Endodermal cell (in vitro differentiated cells): ENCODE measurements around the gene TMEM144. TPM values are rescaled to one million over a fixed set of nuclear protein-coding genes. Genes with fewer than 3 reads are reported as not detected.

Source experiments
- DNase-seq: peaks from one replicate; pipeline ENCODE4 v3.0.0-alpha.2; 2017
- H3K27ac ChIP-seq: 2 replicates; pipeline ENCODE4 v1.5.1; 2013; ENCODE audit warnings: mild to moderate bottlenecking, low read depth, low read length, moderate library complexity
- H3K27me3 ChIP-seq: 2 replicates; pipeline ENCODE4 v1.6.1; 2013; ENCODE audit warnings: mild to moderate bottlenecking, low read length, moderate library complexity; ENCODE audit not compliant: insufficient read depth, control insufficient read depth, poor library complexity, severe bottlenecking
- H3K36me3 ChIP-seq: 2 replicates; pipeline ENCODE4 v1.7.0; 2013; ENCODE audit warnings: mild to moderate bottlenecking, low read length, moderate library complexity; ENCODE audit not compliant: control insufficient read depth, insufficient read depth
- H3K4me1 ChIP-seq: one replicate; pipeline ENCODE4 v1.7.0; 2013; ENCODE audit warnings: low read length; ENCODE audit not compliant: control insufficient read depth, insufficient read depth
- H3K4me3 ChIP-seq: 2 replicates; pipeline ENCODE4 v1.5.1; 2013; ENCODE audit warnings: mild to moderate bottlenecking, low read length, moderate library complexity
- H3K9ac ChIP-seq: 2 replicates; pipeline ENCODE4 v1.6.1; 2013; ENCODE audit warnings: mild to moderate bottlenecking, low read length, moderate library complexity; ENCODE audit not compliant: poor library complexity, severe bottlenecking; ENCODE audit errors: extremely low read depth
- H3K9me3 ChIP-seq: 2 replicates; pipeline ENCODE4 v1.6.1; 2013; ENCODE audit warnings: mild to moderate bottlenecking, low read length, moderate library complexity; ENCODE audit not compliant: control insufficient read depth
- H3K27ac Mint-ChIP-seq: 2 replicates; pipeline ENCODE4 v1.8.0; 2020; ENCODE audit warnings: mixed read lengths
- H3K27me3 Mint-ChIP-seq: 2 replicates; pipeline ENCODE4 v1.8.0; 2021; ENCODE audit warnings: mild to moderate bottlenecking, mixed read lengths; ENCODE audit not compliant: insufficient read depth
- H3K36me3 Mint-ChIP-seq: 2 replicates; pipeline ENCODE4 v1.8.0; 2020; ENCODE audit warnings: low read depth, mixed read lengths
- H3K4me1 Mint-ChIP-seq: 2 replicates; pipeline ENCODE4 v1.8.0; 2020; ENCODE audit warnings: mixed read lengths
- H3K4me3 Mint-ChIP-seq: 2 replicates; pipeline ENCODE4 v1.8.0; 2020; ENCODE audit warnings: mild to moderate bottlenecking, moderate library complexity, mixed read lengths
- H3K9me3 Mint-ChIP-seq: 2 replicates; pipeline ENCODE4 v1.8.0; 2020; ENCODE audit warnings: mild to moderate bottlenecking, mixed read lengths
- CTCF ChIP-seq: fragments of 200-600 bp; sonication (generic); conservative IDR thresholded peaks from 2 replicates; pipeline ENCODE4 v1.5.0; 2021; ENCODE audit warnings: antibody characterized with exemption, mild to moderate bottlenecking
- WGBS, 2 experiments: methylation state at CpG; one replicate each; pipeline versions ENCODE4 v1.1.5 to v1.1.7; 2013; ENCODE audit warnings: missing lambda C conversion rate in 2 of 2, mixed read lengths in 1 of 2; ENCODE audit not compliant: insufficient coverage in 1 of 2, insufficient read length in 1 of 2; 5-methylcytosine and 5-hydroxymethylcytosine counted together
- total RNA-seq, 2 donors: library from RNA; stranded (reverse); fragmentation: NEBNext Ultra II Directional in 1 of 2; extraction: Animal tissue kit (Norgen Biotek cat#: 25700) in 1 of 2; gene quantifications; 2 replicates in 1 of 2; 3 replicates in 1 of 2; pipeline ENCODE4 v1.2.1, GENCODE V29; 2021

The TMEM144 gene
- total RNA-seq, 2 donors from 2014 or later, result 10.6 to 20.3 TPM

DNA sequence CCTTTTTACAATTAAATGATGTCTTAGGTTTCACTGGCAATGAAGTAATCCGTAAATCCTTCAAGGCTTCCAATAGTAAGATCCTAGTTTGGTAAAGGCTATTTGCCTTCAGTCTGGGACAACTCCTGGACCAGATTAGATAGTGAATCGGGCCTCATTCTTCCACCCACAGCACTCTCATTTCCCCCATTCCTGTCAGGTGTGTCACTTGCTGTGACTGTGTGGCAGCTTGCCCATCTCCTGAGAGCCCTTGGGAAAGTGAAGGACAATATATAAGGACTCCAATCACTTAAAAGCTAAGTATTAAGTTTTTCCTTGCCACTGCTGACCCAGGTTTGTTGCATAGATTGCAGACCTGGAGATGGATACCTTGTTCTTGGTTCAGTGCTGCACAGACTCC, 34.2 kb upstream of the TMEM144 start:
- peaks cover 10% of the 10 kb centered on the region for H3K4me1 ChIP-seq
- no peak overlapping the region for H3K27ac Mint-ChIP-seq
- H3K27ac ChIP-seq, result no peak overlapping the region
- H3K4me1 Mint-ChIP-seq, result peaks cover 22% of the 10 kb centered on the region
- no peak for TF ChIP-seq CTCF
- H3K36me3 Mint-ChIP-seq, result no peaks in the 10 kb centered on the region
- no peak overlapping the region for H3K9ac ChIP-seq
- no peaks in the 10 kb centered on the region for H3K9me3 Mint-ChIP-seq
- H3K27me3 Mint-ChIP-seq, result no peaks in the 10 kb centered on the region
- no peak overlapping the region for H3K4me3 ChIP-seq
- 76 to 82% methylated on average over 2 of the region's 2 CpGs for WGBS, 2 experiments
- no peaks in the 10 kb centered on the region for H3K36me3 ChIP-seq
- H3K9me3 ChIP-seq, result no peaks in the 10 kb centered on the region
- no peaks in the 10 kb centered on the region for H3K27me3 ChIP-seq
- H3K4me3 Mint-ChIP-seq, result no peak overlapping the region
- DNase-seq, result no peak

DNA sequence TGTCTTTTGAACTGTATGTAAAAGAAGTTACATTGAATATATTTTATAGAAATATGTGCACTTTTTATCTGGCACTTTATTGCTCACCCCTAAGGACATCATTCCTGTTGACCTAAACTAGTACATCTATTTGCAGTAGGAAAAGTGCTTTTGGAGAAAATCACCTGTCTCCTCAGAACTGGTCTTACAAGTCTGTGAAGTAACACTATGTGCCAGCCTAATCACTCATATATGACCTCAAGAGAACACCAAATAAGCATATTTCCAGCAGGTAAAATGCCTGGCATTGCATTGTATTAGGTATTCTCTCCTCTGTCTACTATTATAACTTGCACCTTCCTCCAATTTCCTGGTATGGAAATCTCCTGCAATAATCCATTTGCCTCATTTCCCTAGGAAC, 33.5 kb upstream of the TMEM144 start:
- H3K9ac ChIP-seq, result no peak overlapping the region
- no peaks in the 10 kb centered on the region for H3K9me3 Mint-ChIP-seq
- peaks cover 22% of the 10 kb centered on the region for H3K4me1 Mint-ChIP-seq
- H3K9me3 ChIP-seq, result no peaks in the 10 kb centered on the region
- no peaks in the 10 kb centered on the region for H3K27me3 ChIP-seq
- H3K27ac Mint-ChIP-seq, result no peak overlapping the region
- DNase-seq, result no peak
- H3K36me3 ChIP-seq, result no peaks in the 10 kb centered on the region
- no peak overlapping the region for H3K4me3 ChIP-seq
- H3K4me1 ChIP-seq, result peaks cover 10% of the 10 kb centered on the region
- no peaks in the 10 kb centered on the region for H3K36me3 Mint-ChIP-seq
- no peak for TF ChIP-seq CTCF
- no peak overlapping the region for H3K27ac ChIP-seq
- no peaks in the 10 kb centered on the region for H3K27me3 Mint-ChIP-seq
- no peak overlapping the region for H3K4me3 Mint-ChIP-seq

- Histone ChIP-seq H3K4me1 (peaks cover 6% of the 10 kb centered on the region), H3K27me3 (no peaks in the 10 kb centered on the region), H3K9ac (no peak overlapping the region), H3K36me3 (no peaks in the 10 kb centered on the region), H3K4me3 (no peak overlapping the region), H3K27ac (no peak overlapping the region), H3K9me3 (no peaks in the 10 kb centered on the region)
- H3K27ac Mint-ChIP-seq, result no peak overlapping the region
- peaks cover 7% of the 10 kb centered on the region for H3K4me1 Mint-ChIP-seq
- no peaks in the 10 kb centered on the region for H3K9me3 Mint-ChIP-seq
- no peaks in the 10 kb centered on the region for H3K36me3 Mint-ChIP-seq
- TF ChIP-seq CTCF, result no peak
- no peak overlapping the region for H3K4me3 Mint-ChIP-seq
- DNase-seq, result no peak
- 88% methylated on average over 3 of the region's 3 CpGs; no CpG with 5 or more reads in 1 of the 2 experiments for WGBS, 2 experiments
- H3K27me3 Mint-ChIP-seq, result no peaks in the 10 kb centered on the region
Measured at GRCh38 chr4:158179465-158179864, 30.8 kb upstream of the TMEM144 start.
